Urothelium cell line (cell line): ENCODE data around the gene KCTD17.
"Not testable (repeated sequence)": the region's sequence is repeated elsewhere in the genome, so short reads cannot be mapped to it uniquely, and the experiment has no call there.

Source experiments
- DNase-seq: peaks from one replicate; pipeline ENCODE4 v3.0.0; 2011; ENCODE audit warnings: low spot score, mixed read lengths
- FAIRE-seq: peaks from 2 replicates; lab custom pipeline; 2011; peaks lifted over from hg19 to GRCh38; lab: Jason Lieb, UNC

Gene KCTD17

GRCh38 chr22:37057796-37058510, 6.4 kb downstream of the KCTD17 start:
- DNase-seq (no peak), FAIRE-seq (no peak)

- DNase-seq (no peak), FAIRE-seq (no peak)
These were observed 7.6 kb downstream of the KCTD17 start for GRCh38 chr22:37058917-37059701.

DNA sequence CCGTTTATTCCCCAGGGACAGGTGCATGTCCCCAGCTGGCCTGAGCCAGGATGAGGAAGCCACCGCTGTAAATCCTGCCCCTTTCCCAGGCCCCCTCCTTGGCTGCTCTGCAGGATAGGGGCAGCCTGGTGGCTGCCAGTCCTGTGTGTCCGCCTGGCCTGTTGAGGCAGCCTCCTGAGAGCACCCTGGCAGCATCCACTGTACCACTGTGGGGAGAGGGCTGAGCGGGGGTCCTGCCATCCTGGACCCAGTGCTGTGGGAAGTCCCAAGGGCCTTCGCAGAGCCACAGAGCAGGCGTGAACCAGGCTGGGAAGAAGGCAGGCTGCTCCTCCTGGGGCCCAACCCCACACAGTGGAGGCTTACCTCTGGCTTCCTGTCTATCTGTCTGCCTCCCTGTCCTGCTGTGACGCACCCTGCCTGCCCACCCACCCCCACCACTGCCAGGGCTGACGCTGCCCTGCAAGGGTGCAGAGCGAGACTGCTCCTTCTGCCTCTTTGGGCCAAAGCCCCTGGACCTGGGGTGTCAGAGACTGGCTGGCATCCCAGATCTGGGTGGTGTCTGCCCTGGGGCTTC, 8.4 kb downstream of the KCTD17 start:
- no peak for DNase-seq

DNA sequence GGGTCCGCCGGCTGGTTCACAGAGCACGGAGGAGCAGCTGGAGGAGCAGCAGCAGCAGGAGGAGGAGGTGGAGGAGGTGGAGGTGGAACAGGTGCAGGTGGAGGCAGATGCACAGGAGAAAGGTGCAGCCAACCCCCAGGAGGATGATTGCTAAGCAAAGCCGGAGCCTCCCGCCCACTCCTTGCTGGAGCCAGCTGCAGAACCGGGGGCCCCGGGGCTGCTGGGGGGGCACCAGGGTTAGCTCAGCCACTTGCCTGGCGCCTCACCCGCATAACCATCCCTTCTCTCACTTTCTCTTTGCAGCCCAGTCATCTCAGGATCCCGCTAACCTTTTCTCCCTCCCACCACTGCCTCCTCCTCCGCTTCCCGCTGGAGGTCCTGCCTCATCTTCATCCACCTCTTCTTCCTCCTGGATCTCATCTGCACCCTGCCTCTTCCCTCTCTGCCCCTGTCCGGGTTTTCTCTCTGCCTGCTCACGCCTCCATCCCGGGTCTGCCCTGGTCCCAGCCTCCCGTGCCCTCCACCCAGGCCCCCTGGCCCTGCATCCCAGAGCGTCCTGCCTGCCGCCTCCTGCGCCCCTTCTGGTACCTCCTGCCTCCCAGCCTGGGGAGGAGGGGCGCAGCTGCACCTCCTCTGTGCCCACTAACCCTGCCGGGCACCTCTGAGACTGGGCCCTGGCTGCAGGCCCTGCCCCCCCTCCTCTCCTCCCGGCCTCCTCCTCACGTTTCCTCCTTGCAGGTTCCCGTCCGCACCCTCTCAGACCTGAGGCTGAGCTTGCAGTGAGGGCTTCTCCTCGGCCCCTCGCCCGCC, 9.5 kb downstream of the KCTD17 start:
- no peak for DNase-seq
- no peak for FAIRE-seq

More for the DNA sequence above, 8.4 kb downstream of the KCTD17 start:
- FAIRE-seq: no peak

GRCh38 chr22:37061611-37062375, 10.3 kb downstream of the KCTD17 start:
- FAIRE-seq: no peak
- no peak for DNase-seq

DNA sequence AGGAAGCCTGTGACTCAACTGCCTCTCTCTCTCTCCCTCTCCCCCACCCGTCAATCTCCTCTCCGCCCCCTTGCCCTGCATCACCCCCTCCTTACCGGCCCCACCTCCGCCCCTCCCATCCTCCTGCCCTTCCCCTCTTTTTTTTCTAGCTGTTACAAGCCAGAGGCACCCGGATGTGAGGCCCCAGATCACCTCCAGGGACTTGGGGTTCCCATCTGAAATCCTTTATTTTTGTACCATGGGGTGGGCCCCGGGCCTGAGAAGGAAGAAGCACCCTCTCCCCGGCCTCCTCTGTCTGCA, 10.8 kb downstream of the KCTD17 start:
- no peak for FAIRE-seq

GRCh38 chr22:37062702-37063381, 11.3 kb downstream of the KCTD17 start:
- DNase-seq (no peak), FAIRE-seq (no peak)

More for the DNA sequence above, 10.8 kb downstream of the KCTD17 start:
- no peak for DNase-seq

DNA sequence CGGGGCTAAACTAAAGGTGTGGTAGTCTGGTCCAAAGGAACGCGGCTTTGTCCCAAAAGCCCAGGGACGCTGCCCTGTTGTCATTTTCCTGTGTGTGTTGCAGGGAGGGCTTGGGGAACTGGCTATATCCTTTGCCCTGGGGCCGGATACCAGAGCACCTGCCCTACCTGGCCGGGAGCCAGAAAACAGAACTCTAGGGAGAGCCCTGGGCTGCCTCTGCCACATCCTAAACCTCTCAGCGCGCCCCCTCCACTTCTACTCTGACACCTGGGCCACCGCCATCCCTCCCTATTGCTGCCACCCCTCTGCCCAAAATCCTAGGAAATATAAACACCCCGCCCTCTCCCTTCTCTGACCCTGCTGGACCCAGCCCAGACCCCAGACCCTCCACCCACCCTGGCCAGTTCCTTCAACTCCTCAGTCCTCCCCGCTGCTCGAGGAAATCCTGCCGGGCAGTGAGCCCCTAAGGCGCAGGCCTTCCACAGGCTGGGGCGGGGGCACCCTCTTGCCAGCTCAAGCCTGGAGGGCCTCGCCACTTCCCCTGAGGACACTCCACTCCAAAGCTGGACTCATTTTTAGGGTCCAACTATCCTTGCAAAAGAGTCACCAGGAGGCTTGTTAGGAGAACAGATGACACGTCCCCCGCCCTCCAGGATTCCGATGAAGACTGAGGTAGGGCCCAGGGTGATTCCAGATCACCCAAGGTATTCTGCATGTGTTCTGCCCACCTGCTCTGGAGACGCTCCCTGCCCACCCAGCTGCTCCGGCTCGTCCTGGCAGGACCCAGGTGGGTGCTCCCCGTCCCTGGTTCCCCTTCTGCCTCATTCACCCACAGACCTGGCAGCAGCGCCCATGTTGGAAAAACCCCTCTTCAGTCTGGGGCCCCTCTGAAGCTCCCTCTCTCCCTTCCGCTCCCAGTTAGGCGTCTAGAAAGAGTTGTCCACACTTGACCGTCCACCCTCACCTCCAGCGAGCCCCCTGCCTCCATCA, 12.2 kb downstream of the KCTD17 start:
- FAIRE-seq (no peak), DNase-seq (no peak)

DNA sequence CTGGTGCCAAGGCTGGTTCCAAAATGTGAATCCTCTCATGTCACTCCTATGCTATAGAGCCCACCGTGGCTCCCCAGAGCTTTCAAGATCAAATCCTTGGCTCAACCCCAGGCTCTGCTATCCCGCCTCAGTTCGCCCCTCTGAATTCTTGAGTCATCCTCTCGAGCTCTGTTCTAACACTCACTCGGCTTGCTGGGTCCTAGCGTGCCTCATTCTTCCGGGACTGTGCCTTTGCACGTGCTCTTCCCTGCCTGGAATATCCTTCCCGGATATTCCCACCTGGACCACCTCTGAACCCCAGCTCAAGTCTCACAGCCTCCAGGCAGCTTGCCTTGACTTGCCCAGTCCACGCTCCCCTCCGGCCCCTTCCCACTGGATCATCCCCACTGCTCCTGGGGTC, 13.0 kb downstream of the KCTD17 start:
- no peak for FAIRE-seq

GRCh38 chr22:37065180-37065579, 13.6 kb downstream of the KCTD17 start:
- DNase-seq (no peak), FAIRE-seq (no peak)

More for the DNA sequence above, 13.0 kb downstream of the KCTD17 start:
- no peak for DNase-seq

DNA sequence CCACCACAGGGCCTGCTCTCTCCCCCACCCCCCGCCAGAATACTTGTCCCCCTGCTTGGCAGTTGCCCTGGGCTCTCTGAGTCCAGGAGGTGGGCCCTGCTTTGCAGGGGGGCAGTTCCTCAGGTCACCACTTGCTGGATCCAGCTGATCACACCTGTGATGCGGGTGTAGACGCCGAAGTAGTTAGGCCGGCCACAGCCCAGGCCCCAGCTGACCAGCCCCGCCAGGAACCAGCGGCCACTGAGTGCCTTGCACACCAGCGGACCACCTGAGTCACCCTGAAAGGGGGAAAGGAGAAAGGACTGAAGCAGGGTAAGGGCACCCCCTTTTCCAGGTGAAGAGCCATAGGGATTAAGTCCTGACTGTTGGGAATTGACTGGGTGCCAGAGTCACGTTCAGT, 14.4 kb downstream of the KCTD17 start:
- DNase-seq (no peak), FAIRE-seq (no peak)

- DNase-seq (no peak), FAIRE-seq (no peak)
These were observed 15.9 kb downstream of the KCTD17 start for GRCh38 chr22:37067428-37067827.

- FAIRE-seq (no peak), DNase-seq (no peak)
These were observed 17.3 kb downstream of the KCTD17 start for GRCh38 chr22:37068859-37069258.

DNA sequence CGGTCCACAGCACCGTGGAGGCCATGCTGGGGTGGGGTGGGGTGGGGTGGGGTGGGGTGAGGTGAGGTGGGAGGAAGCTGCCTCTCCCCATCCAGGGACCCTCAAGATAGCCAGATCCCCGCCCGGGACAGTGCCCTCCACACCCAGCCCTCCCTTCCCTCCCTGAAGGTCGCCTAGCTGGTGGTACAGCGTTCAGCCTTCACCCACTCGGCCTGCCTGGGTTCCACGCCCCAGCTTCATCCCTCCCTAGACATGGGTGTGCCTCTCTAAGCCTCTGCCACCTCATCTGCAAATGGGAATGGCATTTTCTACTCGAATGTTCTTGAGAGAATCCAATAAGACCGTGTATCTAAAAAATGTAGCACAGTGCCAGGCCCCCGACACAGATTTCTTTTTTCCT, 17.8 kb downstream of the KCTD17 start:
- FAIRE-seq (no peak), DNase-seq (no peak)

DNA sequence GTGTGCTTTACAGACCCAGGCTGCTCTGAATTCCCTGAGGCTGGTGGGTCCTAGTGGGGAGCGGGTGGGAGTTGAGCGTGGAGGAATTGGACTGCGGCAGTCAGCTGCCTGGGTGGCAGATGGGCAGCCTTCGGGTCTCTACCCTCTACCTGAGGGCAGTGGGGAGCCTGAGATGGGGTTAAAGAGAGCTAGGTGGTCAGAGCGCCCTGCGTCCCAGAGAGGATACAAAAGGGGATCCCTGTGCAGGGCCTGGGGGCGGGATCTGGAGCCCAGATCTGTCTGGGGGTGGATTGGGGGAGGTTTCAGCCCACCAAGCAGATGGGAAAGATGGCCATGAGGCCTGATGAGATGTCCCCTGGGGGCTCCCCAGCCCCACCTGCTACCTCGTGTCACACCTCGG, 18.2 kb downstream of the KCTD17 start:
- no peak for DNase-seq
- FAIRE-seq: peak; percentile 87

DNA sequence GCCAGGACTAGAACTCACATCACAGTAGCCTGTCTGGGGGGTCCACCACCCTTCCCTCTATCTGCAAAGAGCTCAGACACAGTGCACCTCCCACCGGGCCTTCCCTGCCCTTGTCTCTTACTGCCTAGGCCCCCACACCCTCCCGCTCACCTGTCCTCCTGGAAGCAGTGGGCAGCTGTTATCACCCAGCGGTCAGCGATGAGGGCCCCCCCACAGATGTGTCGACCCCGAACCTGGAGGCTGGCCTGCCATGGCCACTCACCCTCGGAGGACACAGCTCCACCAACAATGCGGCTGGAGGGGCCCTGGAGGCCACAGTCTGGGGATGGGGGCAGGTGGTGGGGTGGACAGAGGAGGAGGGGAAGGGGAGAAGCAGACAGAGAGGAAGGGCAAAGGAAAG, 18.8 kb downstream of the KCTD17 start:
- DNase-seq: no peak
- no peak for FAIRE-seq

- FAIRE-seq (no peak), DNase-seq (no peak)
These were observed 19.2 kb downstream of the KCTD17 start for GRCh38 chr22:37070744-37071143.

- not testable (repeated sequence) for DNase-seq
- FAIRE-seq: peak; percentile 95
These were observed 20.5 kb downstream of the KCTD17 start for GRCh38 chr22:37071850-37072592.
